HG03520 (cell line): ENCODE data around the gene TCN1.
A peak's percentile ranks its signal among the peaks of the same experiment; 100 is the strongest.
"Not testable (repeated sequence)": the region's sequence is repeated elsewhere in the genome, so short reads cannot be mapped to it uniquely, and the experiment has no call there.

ENCODE experiments used
- ATAC-seq: cut with Tn5 transposase; IDR thresholded peaks from one replicate; pipeline ENCODE4 v1.9.1; 2021; ENCODE audit warnings: mild to moderate bottlenecking, moderate library complexity; ENCODE audit not compliant: unreplicated experiment

The TCN1 gene

DNA sequence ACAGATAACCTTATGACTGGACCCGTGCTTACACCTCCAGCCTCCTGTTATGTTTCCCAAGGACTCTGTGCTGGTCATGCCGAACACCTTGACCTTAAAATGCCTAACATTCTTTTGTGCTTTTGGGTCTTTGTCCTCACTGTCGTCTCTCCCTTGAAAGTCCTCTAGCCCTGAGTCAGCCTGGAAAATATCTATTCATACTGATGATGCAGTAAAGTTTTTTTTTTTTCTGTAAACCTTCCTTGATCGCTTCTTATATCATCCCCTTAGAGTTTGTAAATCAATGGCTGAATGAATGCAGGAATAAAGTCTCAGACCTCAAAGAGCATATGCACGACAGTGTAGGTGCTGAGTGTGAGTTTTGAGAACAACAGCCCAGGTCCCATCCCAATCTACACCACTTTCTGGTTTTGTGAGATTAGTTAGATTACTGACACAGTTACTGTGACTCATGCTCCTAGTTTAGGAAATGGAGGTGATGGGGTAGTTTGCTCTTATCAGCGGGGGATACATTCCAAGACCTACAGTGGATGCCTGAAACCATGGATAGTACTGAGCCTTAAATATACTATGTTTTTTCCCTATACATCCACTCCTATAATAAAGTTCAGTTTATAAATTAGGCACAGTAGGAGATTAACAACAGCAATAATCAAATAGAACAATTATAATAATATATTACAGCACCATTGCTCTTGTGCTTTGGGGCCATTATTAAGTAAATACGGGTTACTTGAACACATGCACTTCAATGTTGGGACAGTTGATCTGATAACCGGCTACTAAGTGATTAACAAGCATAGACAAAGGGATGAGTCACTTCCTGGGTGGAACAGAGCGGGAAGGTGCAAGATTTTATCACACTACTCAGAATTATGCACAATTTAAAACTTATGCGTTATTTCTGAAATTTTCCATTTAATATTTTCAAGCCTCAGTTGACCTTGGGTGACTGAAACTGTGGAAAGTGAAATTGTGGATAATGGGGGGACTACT lies 8.6 kb downstream of the TCN1 start:
- ATAC-seq: no peak

DNA sequence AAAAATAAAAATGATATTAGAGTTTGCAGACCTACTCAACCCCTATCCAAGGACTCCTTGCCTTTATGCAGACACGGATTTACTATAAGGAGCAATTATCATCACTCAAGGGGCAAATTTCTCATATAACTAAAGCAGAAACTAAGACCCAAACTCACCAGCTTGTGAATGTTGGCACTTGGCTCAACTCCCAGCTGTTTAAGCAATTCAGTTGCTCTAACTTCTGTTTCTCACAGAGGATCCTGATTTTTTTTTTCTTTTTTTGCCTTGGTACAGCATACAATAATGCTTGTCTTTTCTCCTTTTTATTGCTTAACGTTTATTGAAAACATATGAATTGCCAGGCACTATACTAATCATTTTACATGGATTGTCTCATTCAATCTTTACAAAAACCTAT lies 11.4 kb downstream of the TCN1 start:
- no peak for ATAC-seq

DNA sequence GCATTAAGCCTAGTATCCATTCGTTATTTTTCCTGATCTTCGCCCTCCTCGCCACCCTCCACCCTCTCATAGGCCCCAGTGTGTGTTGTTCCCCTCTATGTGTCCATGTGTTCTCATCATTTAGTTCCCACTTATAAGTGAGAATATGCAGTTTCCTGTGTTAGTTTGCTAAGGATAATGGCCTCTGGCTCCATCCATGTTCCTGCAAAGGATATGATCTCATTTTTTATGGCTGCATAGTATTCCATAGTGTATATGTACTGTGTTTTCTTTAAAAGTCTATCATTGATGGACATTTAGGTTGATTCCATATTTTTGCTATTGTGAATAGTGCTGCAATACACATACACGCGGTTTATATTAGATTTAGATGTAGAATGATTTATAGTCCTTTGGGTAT lies 14.9 kb downstream of the TCN1 start:
- ATAC-seq: not testable (repeated sequence)

DNA sequence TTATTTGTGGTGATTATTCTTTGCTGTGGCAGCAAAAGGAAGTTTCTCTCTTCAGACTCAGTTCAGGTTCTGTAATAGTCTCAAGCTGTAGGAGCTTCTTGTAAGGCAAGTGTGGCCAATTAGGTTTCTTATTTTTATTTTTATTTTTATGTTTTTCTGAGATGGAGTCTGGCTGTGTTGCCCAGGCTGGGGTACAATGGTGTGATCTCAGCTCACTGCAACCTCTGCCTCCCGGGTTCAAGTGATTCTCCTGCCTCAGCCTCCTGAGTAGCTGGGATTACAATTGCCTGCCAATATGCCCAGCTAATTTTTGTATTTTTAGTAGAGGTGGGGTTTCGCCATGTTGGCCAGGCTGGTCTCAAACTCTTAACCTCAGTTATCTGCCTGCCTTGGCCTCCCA lies 16.7 kb downstream of the TCN1 start:
- not testable (repeated sequence) for ATAC-seq

DNA sequence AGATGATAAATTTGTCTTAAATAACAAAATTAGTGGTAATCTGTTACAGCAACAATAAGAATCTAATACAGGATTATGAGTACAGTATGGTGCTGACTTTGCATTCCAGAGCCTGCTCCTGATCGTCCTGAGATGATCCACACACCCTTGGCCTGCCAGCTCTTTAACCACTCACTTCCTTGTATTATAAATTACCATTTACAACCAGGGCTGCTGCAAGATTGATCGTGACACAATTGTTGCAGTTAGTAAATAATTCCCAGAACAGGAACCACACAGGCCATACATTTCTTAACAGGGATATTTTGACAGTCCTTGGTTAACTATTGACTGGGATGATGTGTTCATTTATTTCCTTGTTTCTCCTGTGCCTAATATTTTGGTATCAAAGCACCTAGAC lies 17.2 kb downstream of the TCN1 start:
- no peak for ATAC-seq

DNA sequence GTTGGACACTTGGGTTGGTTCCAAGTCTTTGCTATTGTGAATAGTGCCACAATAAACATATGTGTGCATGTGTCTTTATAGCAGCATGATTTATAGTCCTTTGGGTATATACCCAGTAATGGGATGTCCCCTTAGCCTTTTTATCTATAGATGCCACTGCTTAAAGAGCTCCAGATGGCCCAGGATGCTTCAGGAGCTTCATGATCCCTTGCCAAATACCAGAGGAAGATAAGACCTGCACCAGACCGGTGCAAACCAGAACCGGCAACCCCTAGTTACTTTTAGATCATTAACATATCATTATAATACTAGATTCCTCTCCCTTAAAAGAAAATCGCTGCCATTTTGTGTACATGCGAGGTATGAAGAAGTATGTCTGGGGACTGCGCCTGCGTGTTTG lies 17.8 kb downstream of the TCN1 start:
- ATAC-seq: not testable (repeated sequence)

DNA sequence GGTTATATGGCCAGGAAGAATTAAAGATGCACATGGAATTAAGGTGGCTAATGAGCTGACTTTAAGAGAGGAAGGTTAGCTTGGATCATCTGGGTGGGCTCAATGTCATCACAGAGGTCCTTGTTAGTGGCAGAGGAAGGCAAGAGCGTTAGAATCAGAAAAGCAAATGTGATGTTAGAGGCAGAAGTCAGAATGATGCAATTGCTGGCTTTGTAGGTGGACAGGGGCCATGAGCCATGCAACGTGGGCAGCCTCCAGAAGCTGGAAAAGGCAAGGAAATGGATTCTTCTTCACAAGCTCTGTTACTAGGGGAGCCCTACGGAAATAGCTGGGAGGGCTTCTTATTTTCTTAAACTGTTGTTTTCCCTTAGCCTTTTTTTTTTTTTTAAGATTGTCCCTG lies 18.7 kb downstream of the TCN1 start:
- ATAC-seq: no peak

DNA sequence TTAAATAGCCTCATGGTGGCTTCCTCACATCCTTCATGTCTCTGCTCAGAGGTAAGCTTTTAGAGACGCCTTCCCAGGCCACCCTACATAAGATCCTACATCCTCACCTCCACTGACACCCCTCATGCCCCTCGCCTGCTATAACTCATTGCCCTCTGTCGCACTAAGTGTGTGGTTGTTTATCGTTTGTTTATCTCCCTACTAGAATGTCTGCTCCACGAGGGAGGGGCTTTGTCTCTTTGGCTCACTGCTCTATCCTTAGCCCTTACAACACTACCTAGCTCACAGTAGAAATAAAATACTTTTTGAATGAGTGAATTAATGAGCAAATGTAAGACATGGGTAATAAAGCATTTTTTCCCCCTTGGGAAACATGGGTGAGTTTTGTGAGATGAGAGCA lies 19.7 kb downstream of the TCN1 start:
- ATAC-seq: no peak

DNA sequence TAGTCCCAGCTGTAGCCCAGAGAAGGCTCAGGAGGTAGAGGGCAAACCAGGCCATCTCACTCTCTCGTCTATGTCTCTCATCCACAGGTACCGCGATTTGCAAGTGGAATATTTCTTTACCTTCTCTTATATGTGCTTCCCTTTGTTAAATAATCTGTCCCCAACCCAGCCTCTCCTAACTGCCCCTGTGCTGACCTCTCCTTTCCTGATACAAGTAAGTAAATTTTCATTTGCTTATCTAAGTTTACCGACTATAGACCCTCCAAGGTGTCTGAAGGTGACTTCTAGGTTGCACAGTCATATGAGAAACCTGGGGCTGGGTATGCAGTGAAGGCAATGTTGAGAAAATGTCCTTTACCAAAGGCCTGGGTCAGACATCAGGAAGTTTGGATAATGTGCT lies 20.9 kb downstream of the TCN1 start, which contains the start of gene CBLIF:
Gene CBLIF, minus strand, starts transcription at position 101 of the 400 bp plus-strand sequence. Its CDS starts 46 bp downstream, at position 55.
- no peak for ATAC-seq

DNA sequence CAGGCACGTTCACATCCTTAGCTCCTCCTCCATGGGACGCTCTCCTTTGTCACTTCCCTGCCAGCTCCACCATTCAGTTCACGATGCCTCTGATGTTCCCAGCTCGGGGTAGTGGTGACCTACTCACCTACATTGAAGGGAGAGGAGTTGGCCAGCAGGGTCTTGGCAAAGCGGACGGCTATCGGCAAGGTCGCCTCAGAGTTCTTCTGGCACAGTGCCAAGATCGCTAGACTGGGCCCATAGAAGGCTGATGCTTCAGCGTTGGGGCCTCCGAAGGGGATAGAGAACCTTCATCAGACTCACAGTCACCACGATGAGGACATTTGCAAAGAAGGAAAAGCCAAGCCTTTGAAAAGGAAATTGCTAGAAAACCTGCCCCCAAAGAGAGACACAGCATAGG lies 24.0 kb downstream of the TCN1 start:
- ATAC-seq: no peak

DNA sequence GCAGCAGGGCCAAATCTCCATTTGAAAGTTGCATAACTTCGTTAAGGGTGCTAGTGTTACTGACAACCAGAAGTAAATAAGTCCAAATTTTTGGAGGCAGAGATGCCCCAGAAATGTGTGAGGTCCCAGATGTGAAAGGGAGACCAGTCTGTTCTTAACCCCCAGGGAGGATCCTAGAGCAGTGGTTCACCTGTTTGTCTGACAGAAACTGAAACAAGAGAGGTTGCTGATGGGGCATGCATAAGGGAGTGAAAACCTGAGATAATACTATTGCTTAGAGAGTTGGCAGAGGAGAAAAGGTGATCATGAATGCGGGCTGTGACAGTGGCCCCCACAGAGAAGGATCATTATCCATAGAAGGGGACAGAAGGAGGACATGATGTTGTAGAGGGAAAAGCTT lies 24.8 kb downstream of the TCN1 start:
- ATAC-seq: no peak

DNA sequence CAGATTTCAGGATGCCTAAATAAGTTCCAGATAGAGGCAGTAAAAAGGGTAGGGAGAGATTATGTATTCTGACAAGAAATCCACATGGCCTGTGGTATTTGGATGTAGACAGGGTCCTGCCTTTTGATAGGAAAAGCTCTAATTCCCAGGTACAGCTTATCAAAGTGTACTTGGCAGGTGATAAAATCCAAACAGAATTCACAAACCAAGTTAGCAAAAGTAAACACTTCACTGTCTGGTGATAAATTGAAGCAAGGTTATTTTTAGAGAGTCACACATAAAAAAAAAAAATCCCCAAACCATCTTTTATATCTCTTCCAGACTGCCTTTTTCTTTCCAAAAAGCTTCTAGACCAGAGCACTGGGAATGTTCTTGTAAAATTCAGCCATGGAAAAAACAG lies 26.7 kb downstream of the TCN1 start:
- ATAC-seq: no peak

DNA sequence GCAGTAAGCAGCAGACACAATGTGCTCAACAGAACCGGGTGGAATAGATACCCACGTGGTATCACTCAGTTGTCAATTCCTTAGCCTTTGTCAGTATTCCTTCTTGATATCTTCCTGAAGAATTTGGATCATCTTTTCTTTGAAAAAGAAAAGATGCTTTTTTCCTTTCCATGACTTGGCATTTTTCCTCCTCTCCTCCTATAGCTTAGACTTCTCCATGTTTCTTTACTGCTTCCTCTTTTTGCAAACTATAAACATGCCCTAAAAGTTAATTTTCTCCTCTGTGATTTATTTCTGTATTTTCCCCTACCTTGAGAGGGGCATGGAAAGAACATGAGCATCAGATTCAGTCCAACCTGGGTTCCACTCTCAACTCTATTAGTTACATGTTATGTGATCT lies 32.7 kb downstream of the TCN1 start:
- ATAC-seq: no peak

DNA sequence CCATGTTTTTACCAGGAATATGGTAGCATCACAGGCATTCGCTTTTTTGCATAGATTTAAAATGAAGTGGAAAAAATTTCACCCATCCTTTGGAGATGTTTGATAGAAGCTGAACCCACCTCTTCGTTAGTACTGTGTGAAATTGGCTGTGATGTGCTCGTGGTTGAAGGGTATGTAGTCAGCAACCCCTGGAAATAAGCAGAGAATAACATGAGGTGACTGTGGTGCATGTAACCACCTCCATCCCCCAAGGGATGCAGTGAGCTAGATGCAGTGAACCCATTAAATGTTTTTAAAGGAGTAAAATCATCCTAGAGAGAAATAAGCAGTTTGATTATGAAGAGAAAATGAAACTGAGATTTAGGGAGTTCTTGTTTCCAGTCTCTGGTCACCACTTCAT lies 36.9 kb downstream of the TCN1 start:
- no peak for ATAC-seq

DNA sequence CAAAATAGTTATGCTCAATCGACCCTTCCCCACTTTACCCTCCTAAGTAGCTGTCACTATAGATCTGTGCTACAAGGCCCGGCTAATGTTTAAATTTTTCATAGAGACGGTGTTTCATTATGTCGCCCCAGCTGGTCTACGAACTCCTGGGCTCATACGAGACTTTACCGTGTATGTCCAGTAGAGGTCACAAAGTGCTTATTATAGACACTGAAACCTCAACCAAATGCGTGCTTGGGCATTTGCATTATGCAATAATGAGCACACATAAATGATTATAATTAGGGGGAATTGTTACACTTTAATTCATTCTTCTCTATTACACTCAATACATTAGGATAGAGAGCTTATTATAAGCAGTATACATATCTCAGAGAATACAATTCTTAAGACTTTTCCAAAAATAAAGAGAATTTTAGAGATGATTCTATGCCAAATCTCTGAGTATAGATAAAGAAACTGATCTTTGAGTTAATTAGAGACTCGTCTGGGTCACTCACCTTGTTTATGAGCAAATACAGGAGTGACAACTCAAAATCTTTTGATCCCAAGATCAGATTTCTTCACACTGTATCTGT lies 43.2 kb downstream of the TCN1 start:
- ATAC-seq: peak; percentile 97

DNA sequence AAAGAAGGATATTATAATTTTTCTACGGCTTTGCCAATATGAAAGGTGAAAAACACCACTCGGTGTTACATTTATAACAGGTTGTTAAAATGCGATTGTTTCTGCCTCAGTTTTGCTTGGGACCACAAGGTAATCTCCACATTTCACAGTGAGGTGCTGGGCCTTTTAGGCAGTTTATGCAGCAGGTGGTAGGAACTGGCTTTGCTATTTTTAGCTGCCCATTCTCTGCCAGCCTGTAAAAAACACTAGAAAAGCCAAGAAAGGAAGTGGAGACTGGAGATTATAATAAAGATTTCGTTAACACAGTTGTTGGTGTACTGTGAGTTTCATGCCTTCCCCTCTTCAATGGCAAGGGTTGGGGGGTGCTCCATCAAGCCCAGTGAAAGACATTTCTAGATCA lies 47.7 kb downstream of the TCN1 start:
- ATAC-seq: no peak

DNA sequence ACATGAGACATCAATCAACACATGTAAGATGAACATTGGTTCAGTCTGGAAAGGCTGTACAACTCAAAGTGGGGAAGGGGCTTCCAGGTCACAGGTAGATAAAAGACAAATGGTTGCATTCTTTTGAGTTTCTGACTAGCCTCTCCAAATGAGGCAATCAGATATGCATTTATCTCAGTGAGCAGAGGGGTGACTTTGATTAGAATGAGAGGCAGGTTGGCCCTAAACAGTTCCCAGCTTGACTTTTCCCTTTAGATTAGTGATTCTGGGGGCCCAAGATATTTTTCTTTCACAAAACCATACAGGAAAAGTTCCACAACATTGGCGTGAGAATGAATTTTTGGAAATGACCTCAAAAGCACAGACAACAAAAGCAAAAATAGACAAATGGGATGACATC lies 49.9 kb downstream of the TCN1 start:
- not testable (repeated sequence) for ATAC-seq

DNA sequence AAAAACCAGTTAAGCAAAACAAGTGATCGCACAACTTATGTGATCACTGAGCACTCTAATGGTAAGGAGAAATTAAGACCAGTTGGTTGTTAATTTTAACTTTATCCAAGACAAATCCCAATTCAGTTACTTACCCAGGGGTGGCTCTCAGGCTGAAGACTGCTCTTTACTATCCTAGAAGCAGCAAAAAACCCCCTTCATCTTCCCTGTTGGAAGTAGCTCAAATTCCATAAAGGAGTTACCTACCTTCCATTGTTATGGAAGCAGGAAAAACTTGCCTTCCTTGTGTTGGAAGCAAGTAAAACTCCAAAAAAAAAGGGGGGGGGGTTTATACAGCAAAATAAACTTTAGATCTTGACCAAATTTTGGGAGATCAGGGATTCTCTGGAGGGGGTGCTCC lies 50.5 kb downstream of the TCN1 start:
- ATAC-seq: no peak

DNA sequence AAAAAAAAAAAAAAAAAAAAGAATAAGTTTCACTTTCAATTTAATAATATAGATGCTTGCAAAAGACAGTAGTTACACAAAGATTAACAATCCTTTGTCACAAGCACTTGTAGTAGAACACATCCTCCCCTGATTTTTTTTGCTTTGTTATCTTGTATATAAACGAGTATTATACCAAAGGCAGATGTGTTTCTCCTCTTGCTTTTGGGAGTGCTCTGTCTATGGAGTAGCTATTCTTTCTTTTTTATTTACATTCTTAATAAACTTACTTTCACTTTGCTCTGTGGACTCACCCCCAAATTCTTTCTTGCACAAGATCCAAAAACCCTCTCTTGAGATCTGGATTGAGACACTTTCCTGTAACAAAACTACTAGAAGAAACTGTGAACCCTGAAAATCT lies 52.3 kb downstream of the TCN1 start:
- no peak for ATAC-seq

DNA sequence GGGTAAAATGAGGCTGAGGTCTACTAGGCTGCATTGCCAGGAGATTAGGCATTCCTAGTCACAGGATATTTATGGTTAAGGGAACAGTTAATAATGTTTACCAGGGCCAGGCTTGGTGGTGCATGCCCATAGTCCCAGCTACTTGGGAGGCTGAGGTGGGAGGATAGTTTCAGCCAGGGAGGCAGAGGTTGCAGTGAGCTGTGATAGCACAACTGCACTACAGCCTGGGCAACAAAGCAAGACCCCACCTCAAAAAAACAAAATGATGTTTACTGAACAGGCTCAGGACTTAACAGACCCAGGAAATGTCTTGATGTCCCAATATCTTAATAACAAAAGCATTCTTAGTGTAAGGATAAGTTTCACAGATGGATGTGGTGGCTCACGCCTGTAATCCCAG lies 52.9 kb downstream of the TCN1 start:
- ATAC-seq: no peak

DNA sequence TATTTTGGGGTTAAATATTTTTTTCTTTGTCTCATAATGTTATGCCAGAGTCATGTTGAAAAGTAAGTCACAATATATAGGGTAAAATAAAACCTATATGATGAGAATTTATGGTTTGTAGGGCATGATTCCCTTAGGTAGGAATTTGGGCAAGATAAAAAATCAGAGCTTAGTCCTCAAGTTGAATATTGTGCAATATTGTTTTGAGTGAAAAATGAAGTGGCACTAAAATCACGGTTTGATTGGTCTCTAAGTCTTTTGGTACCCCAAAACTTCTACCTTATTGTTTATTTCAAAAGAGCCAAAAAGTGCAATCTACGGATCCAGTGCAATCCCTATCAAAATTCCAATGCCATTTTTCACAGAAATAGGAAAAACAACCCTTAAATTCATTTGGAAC lies 54.1 kb downstream of the TCN1 start:
- ATAC-seq: no peak

DNA sequence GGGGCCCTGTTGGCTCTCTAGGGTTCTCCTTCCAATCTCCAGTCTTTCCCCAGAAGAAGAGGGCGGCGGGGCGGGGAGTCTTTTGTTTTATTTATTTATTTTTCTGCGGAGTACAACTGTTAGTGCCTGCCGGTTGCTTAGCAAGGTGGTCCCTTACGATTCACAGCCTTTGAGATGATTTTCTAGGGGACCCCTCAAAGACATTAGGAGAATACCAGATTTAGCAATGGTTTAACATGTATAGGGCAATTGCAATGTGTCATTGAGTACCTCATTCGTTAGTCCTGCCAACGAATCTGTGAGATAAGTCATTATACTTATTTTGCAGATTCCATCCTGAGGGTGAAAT lies 55.4 kb downstream of the TCN1 start:
- no peak for ATAC-seq
